Fibroblast of skin of scalp (primary cell): ENCODE data around the gene ABCD4.

ENCODE experiments used
- DNase-seq: peaks from one replicate; pipeline ENCODE4 v3.0.0-alpha.2; 2013

ABCD4 gene

DNA sequence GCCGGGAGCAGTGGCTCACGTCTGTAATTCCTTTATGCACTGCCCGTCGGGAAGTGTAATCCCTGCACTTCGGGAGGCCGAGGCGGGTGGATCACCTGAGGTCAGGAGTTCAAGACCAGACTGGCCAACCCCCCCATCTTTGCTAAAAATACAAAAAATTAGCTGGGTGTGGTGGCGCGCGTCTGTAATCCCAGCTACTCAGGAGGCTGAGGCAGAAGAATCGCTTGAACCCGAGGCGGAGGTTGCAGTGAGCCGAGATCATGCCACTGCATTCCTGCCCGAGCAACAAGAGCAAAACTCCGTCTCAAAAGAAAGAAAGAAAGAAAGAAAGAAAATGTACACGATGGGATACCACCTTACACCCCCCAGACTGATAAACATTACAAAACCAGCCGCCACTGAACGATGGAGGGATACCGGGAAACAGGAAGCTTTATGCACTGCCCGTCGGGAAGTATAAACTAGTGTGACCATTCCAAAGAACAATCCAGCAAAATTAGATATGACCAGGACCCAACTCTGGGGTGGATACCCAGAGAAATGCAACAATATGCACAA is 1.1 kb downstream of the ABCD4 start:
- DNase-seq, result no peak

DNA sequence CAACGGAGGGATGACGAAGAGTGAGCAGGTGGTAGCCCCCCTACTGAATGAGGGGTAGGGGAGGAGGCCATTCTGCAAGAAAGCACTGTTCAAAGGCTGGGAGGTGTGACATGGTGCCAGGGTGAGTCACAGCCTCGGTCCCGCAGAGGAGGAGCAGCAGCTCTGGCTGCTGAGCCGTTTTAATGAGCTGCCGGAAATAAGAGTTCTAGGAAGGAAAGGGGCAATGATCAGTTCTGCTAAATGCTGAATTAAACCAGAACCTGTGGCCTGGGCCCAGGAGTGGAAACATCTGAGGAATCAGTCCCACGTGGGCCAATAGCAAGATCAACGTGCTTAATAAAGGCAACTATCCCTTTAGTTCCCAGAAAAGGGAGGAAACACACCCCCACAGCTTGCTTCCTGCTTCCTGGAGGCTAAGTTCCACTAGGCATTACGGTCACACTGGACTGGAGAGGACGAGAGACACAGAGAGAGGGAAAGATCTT is 3.6 kb downstream of the ABCD4 start:
- DNase-seq, result no peak

DNA sequence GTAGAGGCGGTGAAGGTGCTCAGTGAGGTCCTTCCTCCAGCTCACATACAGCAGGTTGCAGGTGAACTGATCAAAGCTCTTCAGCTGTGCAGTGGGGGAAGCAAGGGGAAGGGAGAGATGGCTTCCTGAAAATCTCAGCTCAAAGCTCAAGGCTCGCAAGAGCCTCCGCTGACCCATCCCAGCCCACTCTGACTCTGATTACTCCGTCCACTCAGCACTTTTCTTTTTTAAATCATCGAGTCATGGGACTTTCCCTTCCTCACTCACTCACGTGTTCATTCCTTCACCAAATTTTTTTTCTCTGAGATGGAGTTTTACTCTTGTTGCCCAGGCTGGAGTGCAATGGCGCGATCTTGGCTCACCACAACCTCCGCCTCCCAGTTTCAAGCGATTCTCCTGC is 4.7 kb downstream of the ABCD4 start:
- DNase-seq, result no peak

DNA sequence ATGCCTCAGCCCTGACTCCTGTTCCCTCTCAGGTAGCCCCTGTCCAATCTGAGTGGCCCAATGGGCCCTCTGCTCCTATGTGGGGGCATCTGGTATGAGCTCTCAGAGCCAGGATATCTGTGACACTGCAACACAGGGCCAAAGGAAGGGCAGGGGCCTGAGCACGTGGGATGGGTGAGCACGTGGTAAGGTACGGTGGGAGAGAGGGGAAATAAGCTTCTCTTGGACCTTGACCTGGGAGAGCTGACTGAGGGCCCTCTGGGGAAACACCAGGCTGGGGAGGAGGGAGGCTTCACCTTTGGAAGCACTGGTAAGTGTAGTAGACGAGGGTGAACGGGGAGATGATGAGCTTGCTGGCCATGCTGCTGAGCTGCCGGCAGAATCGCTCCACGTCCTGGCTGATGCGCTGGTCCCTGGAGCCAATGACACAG is 6.7 kb downstream of the ABCD4 start:
- no peak for DNase-seq

DNA sequence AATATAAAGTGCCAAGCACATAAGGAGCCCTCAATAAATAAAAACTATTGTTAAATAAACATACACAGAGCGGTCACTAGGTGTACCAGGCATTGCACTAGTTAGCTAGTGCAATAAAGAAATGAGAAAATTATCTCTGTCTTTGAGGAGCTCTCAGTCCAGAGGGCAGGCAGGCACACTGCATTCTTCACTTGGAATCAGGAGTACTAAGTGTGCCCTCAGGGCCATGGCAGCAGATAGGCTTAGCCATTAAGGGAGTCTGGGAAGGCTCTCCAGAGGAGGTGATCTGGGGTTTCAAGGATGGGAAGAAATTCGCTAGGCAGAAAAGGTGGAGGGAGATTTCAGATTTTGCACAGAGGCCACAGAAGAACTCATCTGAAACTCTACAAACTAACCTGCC is 9.1 kb downstream of the ABCD4 start:
- no peak for DNase-seq

DNA sequence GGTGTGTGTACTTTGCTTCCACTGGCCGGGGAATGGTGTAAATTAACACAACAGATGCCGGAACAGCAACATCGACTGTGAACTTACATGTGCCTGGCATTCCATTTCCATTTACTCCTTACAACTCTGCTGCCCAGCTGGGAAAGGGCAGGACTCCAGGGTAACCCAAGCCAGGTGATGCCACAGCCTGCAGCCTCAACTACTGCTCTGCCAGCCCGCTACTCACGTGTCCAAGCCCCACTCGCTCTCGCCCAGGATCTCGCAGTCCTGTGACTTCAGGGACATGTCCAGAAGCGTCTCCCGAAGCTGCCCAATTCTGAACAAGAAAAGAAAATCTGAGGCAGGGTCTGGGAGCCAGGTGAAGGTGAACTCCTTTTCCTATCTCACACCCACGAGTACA is 10.7 kb downstream of the ABCD4 start:
- DNase-seq, result no peak

DNA sequence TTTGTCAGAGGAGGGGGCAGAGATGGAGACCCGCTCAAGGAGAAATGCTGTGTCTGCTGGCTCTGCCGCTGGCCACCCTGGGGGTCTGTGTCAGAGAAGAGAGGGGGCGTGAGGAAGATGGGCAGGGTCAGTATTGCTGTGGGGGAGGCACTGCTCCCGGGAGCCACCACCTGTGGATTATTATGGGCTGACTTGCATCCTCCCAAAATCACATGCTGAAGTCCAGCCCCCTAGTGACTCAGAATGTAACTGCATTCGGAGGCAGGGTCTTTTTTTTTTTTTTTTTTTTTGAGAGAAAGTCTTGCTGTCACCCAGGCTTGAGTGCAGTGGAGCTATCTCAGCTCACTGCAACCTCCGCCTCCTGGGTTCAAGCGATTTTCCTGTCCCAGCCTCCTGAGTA is 12.3 kb downstream of the ABCD4 start:
- DNase-seq, result peak; percentile 31

DNA sequence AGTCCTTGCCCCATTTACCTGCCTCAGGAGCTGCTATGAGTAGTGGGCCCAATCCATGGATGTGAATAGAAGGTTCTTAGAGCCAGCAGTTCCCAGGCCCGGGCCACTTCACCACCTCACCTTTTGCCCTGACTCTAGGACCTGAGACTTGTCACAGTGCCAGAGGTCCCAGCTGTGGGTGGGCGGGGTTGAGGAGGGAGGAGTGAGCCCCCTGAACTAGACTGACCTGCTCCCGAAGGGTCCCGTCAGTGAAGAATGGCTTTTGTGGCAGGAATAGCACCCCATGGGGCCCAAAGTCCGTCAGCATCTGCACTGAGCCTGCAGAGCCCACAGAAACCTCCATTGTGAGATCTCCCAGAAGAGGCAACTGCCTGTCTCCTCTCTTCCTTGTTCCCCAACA is 12.9 kb downstream of the ABCD4 start:
- DNase-seq, result no peak

DNA sequence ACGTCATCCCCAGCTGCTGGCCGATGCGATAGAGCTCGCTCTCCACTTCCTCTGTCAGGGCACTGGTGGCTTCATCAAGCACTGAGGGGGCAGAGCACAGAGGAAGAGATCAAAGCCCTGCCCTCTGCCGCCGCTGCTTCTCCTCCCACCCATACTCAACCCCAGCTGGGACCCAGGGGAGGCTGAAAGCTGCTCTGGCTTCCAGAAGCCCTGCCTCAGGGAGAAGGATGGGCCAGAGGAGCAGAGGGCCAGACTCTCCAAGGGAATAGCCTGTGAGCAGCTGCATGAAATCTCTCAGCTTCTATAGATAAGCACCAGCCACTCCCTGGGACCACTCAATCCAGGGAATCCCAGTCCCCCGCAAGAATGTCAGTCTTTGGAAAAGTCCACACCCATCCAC is 16.0 kb downstream of the ABCD4 start:
- DNase-seq, result no peak

DNA sequence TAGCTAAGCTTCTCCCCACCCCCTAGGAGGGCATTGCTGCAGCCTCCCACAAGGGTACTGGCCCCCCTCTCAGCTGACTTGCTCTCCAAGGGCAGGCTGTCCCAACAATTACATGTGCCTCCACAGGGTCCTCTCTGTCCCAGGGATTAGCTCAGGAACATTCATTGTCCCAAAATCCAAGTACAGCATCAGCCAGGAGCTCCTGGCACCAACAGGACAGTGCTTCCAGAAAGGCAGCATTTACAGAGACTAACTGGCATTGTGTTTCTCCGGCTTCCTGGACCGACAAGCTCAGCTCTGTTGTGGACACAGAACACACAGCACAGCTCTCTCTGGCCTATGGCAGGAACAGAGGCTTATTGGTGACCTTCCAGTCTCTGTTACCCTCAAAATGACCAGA is 21.7 kb downstream of the ABCD4 start:
- no peak for DNase-seq

DNA sequence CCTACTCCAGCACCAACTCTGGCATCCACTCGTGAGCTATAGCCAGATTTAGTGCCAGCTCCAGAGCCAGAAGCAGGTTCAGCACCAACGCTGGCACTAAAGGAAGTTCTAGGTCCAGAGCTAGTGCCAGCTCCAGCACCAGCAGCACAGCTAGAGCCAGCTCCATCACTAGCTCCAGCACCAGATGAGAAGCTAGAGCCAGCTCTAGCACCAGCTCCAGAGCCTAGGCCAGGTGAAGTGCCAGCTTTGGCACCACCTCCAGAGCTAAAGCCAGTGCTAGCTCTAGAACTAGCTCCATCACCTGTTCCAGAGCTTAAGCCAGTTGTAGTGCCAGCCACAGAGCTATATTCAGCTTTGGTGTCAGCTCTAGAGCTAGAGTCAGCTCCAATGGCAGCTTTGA is 24.7 kb downstream of the ABCD4 start:
- DNase-seq, result no peak

DNA sequence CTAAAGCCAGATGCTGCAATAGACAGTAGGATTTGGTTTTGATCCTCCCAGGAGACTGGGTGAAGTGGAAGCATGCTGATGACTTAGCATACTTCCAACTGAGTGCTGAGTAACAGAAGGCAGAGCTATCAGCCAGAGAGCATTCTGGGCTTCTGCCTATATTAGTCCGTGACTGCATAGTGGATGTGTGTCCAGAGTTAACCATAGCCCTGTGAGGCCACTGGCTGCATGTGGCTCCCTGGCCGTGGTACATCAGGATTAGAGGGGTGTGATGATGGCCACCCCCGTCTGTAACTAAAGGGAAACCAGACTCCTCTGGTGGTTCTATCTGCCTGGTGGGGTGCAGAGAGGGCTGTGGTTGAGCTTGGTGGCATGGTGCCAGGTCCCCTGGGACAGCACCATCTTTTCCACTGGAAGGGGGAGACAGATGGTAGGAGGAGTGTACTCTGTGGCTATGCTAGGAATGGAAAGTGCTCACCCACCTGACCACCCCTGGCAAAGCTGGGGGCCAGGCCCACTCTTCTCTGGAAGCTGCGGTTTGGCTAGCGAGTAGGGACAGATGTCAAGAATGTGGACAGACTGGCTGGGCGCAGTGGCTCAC is 27.4 kb downstream of the ABCD4 start:
- peak; percentile 94 for DNase-seq

DNA sequence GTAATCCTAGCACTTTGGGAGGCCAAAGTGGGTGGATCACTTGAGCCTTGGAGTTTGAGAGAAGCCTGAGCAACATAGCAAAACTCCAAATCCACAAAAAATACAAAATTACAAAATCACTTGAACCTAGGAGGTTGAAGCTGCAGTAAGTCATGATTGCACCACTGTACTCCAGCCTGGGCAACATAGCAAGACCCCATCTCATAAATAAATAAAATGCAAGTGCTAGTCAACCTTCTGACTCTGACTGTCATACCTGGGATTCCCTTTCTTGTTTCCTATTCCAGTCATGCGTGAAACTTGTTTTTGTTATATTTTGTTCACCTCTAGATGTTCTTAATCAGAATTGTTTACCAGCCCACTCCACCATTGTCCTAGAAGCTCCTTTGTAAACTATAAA is 31.4 kb downstream of the ABCD4 start:
- DNase-seq, result no peak

DNA sequence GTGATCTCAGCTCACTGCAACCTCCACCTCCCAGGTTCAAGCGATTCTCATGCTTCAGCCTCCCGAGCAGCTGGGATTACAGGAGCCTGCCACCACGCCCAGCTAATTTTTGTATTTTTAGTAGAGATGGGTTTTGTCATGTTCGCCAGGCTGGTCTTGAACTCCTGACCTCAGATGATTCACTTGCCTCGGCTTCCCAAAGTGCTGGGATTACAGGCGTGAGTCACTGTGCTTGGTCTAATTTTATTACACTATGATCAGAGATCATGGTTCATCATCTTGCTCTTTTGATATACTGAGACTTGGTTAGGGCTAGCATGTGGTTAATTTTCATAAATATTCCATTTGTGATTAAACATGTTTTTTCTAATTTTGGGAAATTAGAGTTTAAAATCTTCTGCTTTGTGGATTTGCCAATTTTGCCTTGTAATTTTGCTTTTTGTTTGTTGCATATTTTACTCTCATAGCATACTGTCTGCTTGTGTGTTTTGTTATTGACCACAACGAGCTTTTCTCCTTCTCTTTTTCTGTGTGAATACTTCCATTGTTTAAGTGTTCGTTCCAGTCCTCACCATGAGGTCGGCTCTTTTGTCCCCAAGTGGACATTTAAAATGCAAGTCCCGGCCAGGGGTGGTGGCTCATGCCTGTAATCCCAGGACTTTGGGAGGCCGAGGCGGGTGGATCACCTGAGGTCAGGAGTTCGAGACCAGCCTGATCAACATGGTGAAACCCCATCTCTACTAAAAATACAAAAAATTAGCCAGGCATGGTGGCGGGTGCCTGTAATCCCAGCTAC is 32.2 kb downstream of the ABCD4 start:
- DNase-seq, result peak; percentile 68

DNA sequence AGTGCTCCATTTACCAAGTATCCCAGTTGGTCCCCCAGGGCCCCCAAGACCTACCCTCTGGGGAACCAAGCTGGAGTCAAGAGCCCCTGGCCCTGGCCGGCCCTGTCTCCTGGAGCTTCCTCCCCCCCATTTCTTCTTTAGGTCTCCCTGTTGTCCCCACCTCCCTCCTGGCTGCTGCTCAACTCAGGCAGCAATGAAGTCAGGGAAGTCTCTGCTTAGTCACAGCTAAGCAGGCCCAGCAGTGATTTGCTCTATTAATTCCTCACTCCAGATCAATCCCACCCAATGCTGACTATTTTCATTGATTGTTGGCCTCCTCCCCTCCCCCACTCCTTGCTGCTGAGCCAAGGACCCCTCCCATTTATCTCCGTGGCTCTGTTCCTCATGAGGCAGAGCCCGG is 35.1 kb downstream of the ABCD4 start:
- DNase-seq, result no peak

DNA sequence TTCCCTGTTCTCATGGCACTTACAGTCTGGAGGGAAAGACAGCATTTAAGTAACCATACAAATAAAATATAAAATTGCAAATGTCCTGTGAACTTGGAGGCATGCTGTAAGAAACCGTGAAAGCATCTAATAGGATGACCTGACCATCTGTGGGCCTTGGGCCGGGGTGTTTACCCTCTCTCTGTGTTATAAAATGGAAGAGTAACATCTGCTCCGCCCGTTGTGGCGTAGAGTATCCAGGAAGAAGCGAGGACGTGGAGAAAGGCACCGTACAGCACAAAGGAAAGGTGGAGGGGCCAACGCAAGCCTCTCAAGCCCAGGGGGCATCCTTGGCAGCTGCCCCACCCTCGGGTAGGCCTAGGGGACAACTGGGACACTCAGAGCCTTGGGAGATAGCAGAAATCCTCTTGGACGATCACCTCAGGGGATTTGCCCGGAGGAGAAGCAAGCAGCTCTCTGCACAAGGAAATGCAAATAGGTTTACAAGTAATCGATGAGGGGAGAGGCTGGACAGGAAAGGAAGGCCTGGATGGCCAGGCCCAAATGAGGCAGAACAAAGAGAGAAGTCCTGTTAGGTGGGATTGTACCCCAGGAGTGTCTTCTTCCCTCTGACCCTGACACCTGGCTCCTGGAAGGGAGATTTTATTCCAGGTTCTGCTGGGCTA is 37.3 kb downstream of the ABCD4 start:
- no peak for DNase-seq

DNA sequence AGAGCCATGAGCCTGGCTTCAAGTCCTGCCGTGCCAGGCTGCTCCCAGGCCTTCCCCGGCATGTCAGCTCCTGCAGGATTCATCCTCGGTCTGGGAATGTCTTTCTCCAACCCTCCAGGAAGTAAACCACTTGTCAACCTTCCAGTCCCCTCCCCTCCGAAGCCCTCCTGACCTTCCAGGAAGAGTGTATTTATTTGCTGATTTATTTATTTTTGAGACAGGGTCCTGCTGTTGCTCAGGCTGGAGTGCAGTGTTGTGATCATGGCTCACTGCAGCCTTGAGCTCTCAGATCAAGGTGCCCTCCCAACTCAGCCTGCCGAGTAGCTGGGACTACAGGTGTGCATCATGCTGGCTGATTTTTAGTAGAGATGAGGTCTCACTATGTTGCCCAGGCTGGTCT is 38.8 kb downstream of the ABCD4 start:
- no peak for DNase-seq

DNA sequence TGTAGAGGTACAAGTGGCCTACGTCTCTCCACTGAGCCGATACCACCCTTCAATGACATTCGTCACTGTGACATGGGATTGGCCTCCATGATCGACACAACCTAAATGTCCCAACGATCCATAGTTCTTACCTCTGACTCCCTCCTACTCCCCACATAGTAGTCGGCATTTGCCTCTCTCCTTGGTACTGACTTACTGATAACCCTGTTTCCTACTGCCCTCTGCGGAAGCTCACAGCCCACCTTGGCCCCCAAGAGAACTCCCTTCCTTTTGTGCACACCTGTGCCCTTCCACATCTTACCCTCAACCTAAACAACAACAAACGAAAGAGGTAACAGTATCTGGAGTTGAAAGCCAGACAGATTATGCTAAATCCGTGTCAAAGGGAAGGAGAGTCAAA is 39.6 kb downstream of the ABCD4 start:
- DNase-seq, result no peak

DNA sequence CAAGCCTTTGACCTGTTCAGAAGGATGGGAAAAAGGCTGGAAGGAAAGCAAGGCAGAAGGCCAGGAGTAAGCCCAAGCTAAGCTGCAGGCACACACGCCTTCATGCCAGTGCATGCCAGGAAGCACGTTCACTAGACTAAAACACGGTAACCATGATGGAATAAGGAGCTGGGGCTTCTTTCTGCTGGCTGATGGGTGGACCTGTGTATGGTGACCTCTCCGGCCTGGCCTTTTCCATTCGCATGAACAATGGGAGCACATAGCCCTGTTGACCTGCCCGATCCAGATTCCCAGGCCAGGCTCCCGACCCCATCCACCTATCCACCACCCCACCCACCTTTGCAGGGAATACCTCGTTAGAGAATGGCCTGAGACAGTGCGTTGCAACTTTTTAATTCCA is 40.7 kb downstream of the ABCD4 start:
- no peak for DNase-seq

DNA sequence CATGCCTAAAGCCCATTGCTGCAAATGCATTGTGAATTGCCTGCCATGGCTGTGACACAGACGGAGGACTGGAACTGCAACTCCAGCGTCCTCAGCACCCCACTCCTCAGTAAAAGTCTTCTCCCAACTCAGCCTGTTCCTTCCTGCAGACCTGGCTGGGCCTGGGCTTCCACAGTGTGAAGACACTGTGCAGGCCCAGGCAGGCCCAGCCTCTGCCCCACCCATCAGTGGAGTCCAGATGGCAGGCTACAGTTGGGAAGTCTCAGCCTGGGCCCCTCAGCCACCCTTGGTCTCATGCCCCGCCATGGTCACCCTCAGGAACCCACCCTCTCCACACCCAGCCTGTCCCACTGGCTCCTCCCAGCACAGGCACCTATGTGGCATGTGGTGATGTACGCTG is 41.4 kb downstream of the ABCD4 start:
- no peak for DNase-seq

DNA sequence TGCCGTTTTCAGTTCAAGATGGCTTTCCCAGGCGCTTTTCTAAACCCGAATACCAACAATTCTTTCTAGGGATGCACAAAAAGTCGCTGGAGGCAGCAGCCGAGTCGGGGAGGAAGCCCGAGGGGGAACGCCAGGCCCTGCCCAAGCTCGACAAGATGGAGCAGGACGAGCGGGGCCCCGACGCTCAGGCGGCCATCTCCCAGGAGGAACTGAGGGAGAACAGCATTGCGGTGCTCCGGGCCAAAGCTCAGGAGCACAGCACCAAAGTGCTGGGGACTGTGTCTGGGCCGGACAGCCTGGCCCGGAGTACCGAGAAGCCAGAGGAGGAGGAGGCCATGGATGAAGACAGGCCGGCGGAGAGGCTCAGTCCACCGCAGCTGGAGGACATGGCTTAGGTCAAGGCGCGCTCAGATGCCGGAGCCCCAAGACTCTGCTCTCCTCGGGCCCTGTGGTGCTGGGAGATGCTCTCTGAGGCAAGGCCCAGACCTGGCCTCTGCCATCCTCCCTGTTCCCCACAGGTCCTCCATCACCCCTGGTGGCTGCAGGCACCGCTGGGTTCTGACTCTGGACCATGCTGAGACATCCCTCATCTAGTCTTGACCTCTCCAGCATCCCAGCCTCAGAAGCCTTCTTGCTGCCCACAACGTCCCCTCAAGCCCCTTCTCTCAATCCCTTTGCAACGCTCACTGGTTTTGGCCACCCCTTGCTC is 42.1 kb downstream of the ABCD4 start:
- no peak for DNase-seq

DNA sequence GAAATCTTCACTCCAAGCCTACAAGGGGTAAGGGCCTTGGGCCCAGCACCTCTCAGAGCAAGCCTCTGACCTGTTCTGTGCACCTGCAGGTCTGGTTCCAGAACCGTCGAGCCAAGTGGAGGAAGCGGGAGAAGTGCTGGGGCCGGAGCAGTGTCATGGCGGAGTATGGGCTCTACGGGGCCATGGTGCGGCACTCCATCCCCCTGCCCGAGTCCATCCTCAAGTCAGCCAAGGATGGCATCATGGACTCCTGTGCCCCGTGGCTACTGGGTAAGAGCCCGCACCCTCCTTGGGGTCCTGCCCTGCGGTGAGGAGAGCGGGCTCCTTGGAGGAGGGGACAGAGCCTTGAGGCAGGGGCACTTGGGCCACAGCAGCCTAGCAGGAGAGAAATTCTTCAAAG is 43.2 kb downstream of the ABCD4 start:
- DNase-seq, result no peak

DNA sequence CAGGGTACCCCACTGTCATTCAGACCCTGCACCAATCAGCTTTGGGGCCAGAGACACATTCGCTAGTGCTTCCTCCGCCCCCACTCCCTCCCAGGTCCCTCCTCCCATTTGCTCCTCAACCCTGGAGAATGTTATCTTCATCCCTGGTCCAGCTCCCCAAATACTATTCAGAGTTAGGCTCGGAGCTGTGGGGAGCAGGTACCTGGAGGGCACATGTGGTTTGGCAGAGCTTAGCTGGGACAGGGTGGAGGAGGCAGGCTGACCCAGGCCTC is 44.0 kb downstream of the ABCD4 start:
- DNase-seq, result no peak
